HG02870 (cell line): ENCODE measurements around the gene MGAT3.
"Not testable (repeated sequence)": the region's sequence is repeated elsewhere in the genome, so short reads cannot be mapped to it uniquely, and the experiment has no call there.

Experiments
- ATAC-seq: cut with Tn5 transposase; IDR thresholded peaks from one replicate; pipeline ENCODE4 v1.9.1; 2021; ENCODE audit warnings: mild to moderate bottlenecking, moderate library complexity; ENCODE audit not compliant: unreplicated experiment

The MGAT3 gene, protein sequence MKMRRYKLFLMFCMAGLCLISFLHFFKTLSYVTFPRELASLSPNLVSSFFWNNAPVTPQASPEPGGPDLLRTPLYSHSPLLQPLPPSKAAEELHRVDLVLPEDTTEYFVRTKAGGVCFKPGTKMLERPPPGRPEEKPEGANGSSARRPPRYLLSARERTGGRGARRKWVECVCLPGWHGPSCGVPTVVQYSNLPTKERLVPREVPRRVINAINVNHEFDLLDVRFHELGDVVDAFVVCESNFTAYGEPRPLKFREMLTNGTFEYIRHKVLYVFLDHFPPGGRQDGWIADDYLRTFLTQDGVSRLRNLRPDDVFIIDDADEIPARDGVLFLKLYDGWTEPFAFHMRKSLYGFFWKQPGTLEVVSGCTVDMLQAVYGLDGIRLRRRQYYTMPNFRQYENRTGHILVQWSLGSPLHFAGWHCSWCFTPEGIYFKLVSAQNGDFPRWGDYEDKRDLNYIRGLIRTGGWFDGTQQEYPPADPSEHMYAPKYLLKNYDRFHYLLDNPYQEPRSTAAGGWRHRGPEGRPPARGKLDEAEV

GRCh38 chr22:39456522-39457197, at the start of gene MGAT3:
MGAT3 (plus strand) TSS chr22:39457012; CDS start chr22:39487348, 30,336 bp downstream.
- ATAC-seq, result no peak

- no peak for ATAC-seq
These were observed 48.6 kb upstream of the MGAT3 start for GRCh38 chr22:39408173-39408572.

- ATAC-seq, result no peak
These were observed 48.0 kb upstream of the MGAT3 start for GRCh38 chr22:39408807-39409206.

DNA sequence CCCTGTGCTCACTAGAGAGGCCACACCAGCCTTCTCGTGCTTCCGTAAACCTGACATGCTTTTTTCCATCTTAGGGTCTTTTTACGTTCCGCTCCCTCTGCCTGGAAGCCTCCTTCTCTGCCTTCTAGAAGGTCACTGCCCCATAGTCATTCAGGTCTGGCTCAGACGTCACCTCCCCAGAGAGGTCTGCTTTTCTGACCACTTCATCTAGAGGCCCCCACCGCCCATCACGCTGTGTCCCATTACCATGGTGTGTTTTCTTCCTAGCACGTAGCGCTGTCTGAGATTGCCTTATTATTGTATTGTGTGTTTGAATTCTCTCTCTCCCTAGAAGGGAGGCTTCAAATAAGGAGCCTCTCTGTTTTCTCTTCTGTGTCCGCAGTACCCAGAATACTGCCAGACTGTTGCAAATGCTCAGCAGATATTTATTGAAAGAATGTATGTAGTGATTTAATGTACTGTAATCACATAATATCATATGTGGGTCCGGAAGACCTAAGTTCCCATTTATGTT, 47.2 kb upstream of the MGAT3 start:
- no peak for ATAC-seq

GRCh38 chr22:39410264-39410663, 46.5 kb upstream of the MGAT3 start:
- ATAC-seq, result no peak

DNA sequence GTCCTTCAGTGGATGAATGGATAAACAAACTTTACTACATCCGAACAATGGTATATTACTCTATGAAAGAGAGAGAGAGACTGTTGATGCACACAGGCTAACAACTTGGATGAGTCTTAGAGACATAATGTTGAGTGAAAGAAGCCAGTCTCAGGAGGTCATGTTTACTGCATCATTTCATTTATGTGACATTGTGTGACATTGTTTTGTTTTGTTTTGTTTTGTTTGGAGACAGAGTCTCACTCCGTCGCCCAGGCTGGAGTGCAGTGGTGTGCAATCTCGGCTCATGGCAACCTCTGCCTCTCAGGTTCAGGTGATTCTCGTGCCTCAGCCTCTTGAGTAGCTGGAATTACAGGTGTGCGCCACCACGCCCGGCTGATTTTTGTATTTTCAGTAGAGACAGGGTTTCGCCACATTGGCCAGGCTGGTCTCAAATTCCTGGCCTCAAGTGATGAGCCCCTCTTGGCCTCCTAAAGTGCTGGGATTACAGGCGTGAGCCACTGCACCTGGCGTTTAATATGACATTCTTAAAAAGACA, 44.9 kb upstream of the MGAT3 start:
- not testable (repeated sequence) for ATAC-seq

- ATAC-seq, result not testable (repeated sequence)
These were observed 43.6 kb upstream of the MGAT3 start for GRCh38 chr22:39413204-39413603.

DNA sequence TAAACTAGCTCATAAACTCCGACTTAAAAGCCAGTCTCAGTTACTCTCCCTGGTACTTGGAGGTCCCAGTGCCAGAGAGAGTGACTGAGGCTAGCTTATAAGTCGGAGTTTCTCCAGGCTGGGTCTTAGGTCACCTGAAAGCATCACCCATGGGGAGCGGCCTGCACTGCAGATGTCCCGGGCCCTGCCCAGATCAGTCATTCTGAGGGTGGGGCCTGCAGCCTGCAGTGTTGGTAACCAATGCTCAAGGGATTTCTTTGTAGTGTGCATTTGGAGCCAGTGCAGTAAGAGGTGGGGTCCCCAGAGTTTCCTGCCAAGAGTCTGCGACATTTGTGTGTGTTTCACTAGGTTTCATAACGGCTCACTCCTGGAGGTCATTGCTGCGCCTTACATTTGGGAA, 42.4 kb upstream of the MGAT3 start:
- ATAC-seq, result no peak

GRCh38 chr22:39414886-39415285, 41.9 kb upstream of the MGAT3 start:
- no peak for ATAC-seq

DNA sequence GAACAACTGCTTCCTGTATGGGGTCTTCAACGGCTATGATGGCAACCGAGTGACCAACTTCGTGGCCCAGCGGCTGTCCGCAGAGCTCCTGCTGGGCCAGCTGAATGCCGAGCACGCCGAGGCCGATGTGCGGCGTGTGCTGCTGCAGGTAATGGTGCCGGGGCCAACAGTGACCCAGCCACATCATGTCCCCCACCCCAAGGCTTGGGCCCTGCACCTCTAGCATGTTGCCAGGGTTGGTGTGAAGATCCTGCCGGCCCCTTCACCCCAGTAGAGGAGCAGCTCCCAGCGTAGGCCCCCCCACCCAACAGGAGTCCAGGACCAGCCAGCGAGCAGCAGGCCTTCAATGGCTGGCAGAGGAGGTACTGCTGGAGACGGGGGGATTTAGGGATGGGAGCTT, 41.3 kb upstream of the MGAT3 start:
- no peak for ATAC-seq

DNA sequence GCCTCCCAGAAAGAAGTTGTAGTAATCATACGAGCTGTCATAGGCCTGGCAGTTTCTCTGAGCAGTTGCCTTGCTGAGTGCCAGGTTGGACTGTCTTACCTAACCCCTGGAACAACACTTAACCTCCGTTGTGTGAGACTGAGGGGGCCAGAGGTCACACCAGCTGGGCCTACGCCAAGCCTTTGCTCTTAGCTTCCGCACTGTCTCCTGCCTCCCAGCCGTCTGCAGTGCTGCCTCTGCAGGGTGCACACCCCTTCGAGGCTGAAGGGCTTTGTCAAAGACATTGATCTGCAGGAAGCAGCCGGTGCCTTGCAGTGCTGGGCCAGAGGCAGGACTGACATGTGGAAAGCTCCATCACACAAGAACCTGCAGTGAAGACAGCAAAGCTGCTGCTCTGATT, 40.5 kb upstream of the MGAT3 start:
- ATAC-seq, result no peak

DNA sequence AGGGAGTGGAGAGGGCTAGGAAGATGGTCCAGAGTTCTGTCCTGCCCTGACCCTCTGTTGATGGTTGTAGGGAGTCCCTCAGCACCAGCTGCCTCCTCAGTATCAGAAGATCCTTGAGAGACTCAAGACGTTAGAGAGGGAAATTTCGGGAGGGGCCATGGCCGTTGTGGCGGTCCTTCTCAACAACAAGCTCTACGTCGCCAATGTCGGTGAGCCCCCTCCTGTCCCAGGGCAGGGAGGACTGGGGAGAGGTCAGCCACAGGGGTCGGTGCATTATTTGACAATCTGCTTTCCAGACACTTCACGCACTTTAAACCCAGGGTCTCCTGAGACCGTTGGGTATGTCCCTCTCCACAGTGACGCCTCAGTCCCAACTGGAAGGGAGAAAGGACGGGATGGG, 39.2 kb upstream of the MGAT3 start:
- ATAC-seq, result no peak

GRCh38 chr22:39418696-39419095, 38.1 kb upstream of the MGAT3 start:
- ATAC-seq, result no peak

- ATAC-seq, result no peak
These were observed 37.7 kb upstream of the MGAT3 start for GRCh38 chr22:39419096-39419495.

GRCh38 chr22:39419911-39420310, 36.9 kb upstream of the MGAT3 start:
- no peak for ATAC-seq

DNA sequence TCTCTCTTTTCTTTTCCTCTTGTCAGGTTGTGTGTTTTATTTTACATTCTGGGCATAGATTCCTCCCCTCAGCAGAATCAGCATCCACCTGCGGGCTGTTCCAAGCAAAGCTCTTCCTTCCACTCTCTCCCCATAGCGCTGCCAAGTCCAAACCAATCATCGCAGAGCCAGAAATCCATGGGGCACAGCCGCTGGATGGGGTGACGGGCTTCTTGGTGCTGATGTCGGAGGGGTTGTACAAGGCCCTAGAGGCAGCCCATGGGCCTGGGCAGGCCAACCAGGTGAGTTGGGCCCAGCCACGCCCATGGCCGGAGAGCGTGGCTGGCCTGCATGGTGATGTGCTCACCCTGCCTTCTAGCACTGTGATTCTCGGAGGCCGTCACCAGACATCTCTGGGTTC, 35.1 kb upstream of the MGAT3 start:
- no peak for ATAC-seq

- no peak for ATAC-seq
These were observed 34.7 kb upstream of the MGAT3 start for GRCh38 chr22:39422101-39422500.

GRCh38 chr22:39422721-39423120, 34.1 kb upstream of the MGAT3 start:
- no peak for ATAC-seq

DNA sequence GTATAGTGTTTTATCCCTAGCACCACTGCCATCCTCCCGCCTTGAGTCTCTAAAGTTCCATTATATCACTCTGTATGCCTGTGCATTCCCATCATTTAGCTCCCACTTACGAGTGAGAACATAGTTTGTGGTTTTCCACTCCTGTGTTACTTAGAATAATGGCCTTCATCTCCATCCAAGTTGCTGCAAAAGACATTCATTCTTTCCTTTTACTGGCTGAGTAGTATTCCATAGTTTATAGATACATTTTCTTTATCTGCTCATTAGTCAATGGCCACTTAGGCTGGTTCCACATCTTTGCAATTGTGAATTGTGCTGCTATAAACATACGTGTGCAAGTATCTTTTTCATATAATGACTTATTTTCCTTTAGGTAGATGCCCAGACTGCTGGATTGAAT, 32.8 kb upstream of the MGAT3 start:
- ATAC-seq, result no peak

DNA sequence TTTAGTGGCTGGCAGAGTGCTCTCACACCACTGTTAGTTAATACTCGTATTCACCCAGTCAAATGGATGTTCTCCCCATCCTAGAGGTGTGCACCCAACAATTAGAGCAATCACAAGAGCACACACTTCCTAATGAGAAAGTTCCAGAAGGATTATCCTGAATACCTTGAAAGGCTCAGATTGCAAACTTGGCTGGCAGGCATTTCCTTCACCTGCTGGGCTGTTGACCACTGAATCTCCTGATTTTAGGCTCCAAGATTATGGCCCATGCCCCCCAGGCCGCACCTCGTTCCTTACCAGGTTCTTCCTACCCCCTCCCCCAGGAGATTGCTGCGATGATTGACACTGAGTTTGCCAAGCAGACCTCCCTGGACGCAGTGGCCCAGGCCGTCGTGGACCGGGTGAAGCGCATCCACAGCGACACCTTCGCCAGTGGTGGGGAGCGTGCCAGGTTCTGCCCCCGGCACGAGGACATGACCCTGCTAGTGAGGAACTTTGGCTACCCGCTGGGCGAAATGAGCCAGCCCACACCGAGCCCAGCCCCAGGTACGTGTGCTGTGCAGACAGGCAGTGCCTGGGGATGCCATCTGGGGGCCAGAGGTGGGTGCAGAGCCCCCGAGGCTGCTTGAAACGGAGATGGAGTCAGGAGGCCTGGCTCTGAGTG, 30.3 kb upstream of the MGAT3 start:
- no peak for ATAC-seq
